Central memory CD8-positive, alpha-beta T cell (primary cell): ENCODE measurements around the gene WDR76.

Experiments
- ATAC-seq: fragments of 150-1000 bp; cut with Tn5 transposase; replicated peaks from 2 replicates; pipeline ENCODE4 v1.10.0; 2022; ENCODE audit warnings: mild to moderate bottlenecking, moderate FRiP score, moderate number of reproducible peaks; ENCODE audit not compliant: poor library complexity, severe bottlenecking; ENCODE audit errors: extremely low read depth
- DNase-seq, 2 donors: peaks; one replicate each; pipeline ENCODE4 v3.0.0; 2021; ENCODE audit warnings: low spot score in 2 of 2
- H3K27ac Mint-ChIP-seq: one replicate; pipeline ENCODE4 v1.8.0; 2022; ENCODE audit warnings: low read depth, mild to moderate bottlenecking, moderate library complexity, mixed read lengths
- H3K27me3 Mint-ChIP-seq: one replicate; pipeline ENCODE4 v1.8.0; 2022; ENCODE audit warnings: mixed read lengths
- H3K36me3 Mint-ChIP-seq: one replicate; pipeline ENCODE4 v1.8.0; 2022; ENCODE audit warnings: mild to moderate bottlenecking, moderate library complexity, mixed read lengths; ENCODE audit not compliant: insufficient read depth
- H3K4me1 Mint-ChIP-seq: one replicate; pipeline ENCODE4 v1.8.0; 2022; ENCODE audit warnings: mixed read lengths
- H3K4me3 Mint-ChIP-seq: one replicate; pipeline ENCODE4 v1.8.0; 2022; ENCODE audit warnings: mild to moderate bottlenecking, moderate library complexity, mixed read lengths
- H3K9me3 Mint-ChIP-seq: one replicate; pipeline ENCODE4 v1.8.0; 2022; ENCODE audit warnings: mixed read lengths

WDR76 gene

GRCh38 chr15:43871835-43872234, 45.0 kb downstream of the WDR76 start:
- Mint-ChIP-seq H3K4me3 (no peak overlapping the region), H3K9me3 (no peaks in the 10 kb centered on the region), H3K27me3 (no peaks in the 10 kb centered on the region), H3K27ac (no peak overlapping the region), H3K36me3 (peaks cover 6% of the 10 kb centered on the region), H3K4me1 (no peaks in the 10 kb centered on the region)
- DNase-seq, result no peak
- ATAC-seq, result no peak

- no peak overlapping the region for H3K27ac Mint-ChIP-seq
- H3K4me3 Mint-ChIP-seq, result no peak overlapping the region
- no peaks in the 10 kb centered on the region for H3K9me3 Mint-ChIP-seq
- DNase-seq (no peak), ATAC-seq (no peak)
- no peaks in the 10 kb centered on the region for H3K27me3 Mint-ChIP-seq
- H3K36me3 Mint-ChIP-seq, result peaks cover 6% of the 10 kb centered on the region
- no peaks in the 10 kb centered on the region for H3K4me1 Mint-ChIP-seq
Observed at GRCh38 chr15:43872416-43873020, 45.7 kb downstream of the WDR76 start.

- Mint-ChIP-seq H3K4me1 (no peaks in the 10 kb centered on the region), H3K27me3 (no peaks in the 10 kb centered on the region), H3K4me3 (no peak overlapping the region), H3K36me3 (peaks cover 7% of the 10 kb centered on the region), H3K9me3 (no peaks in the 10 kb centered on the region), H3K27ac (no peak overlapping the region)
- ATAC-seq, result no peak
- no peak for DNase-seq
Observed at GRCh38 chr15:43873651-43874050, 46.8 kb downstream of the WDR76 start.

GRCh38 chr15:43876872-43877271, 50.1 kb downstream of the WDR76 start:
- H3K36me3 Mint-ChIP-seq, result peaks cover 9% of the 10 kb centered on the region
- DNase-seq, result no peak
- no peaks in the 10 kb centered on the region for H3K4me1 Mint-ChIP-seq
- no peaks in the 10 kb centered on the region for H3K9me3 Mint-ChIP-seq
- H3K27me3 Mint-ChIP-seq, result no peaks in the 10 kb centered on the region
- no peak overlapping the region for H3K27ac Mint-ChIP-seq
- no peak for ATAC-seq
- no peak overlapping the region for H3K4me3 Mint-ChIP-seq

GRCh38 chr15:43877371-43877770, 50.6 kb downstream of the WDR76 start:
- Mint-ChIP-seq H3K27ac (no peak overlapping the region), H3K36me3 (peaks cover 9% of the 10 kb centered on the region), H3K4me3 (no peak overlapping the region), H3K9me3 (no peaks in the 10 kb centered on the region), H3K27me3 (no peaks in the 10 kb centered on the region), H3K4me1 (no peaks in the 10 kb centered on the region)
- ATAC-seq (no peak), DNase-seq (no peak)

- Mint-ChIP-seq H3K27ac (no peak overlapping the region), H3K4me1 (no peaks in the 10 kb centered on the region), H3K36me3 (peaks cover 9% of the 10 kb centered on the region), H3K9me3 (no peaks in the 10 kb centered on the region), H3K4me3 (no peak overlapping the region), H3K27me3 (no peaks in the 10 kb centered on the region)
- no peak for DNase-seq
- ATAC-seq, result no peak
Observed at GRCh38 chr15:43878446-43878845, 51.6 kb downstream of the WDR76 start.

- Mint-ChIP-seq H3K4me1 (no peaks in the 10 kb centered on the region), H3K27me3 (no peaks in the 10 kb centered on the region), H3K4me3 (no peak overlapping the region), H3K9me3 (no peaks in the 10 kb centered on the region), H3K27ac (no peak overlapping the region), H3K36me3 (peaks cover 8% of the 10 kb centered on the region)
- no peak for ATAC-seq
- DNase-seq, result no peak
Observed at GRCh38 chr15:43879386-43880355, 52.9 kb downstream of the WDR76 start.

- Mint-ChIP-seq H3K36me3 (peaks cover 8% of the 10 kb centered on the region), H3K27me3 (no peaks in the 10 kb centered on the region), H3K27ac (no peak overlapping the region), H3K4me1 (no peaks in the 10 kb centered on the region), H3K9me3 (no peaks in the 10 kb centered on the region), H3K4me3 (no peak overlapping the region)
- no peak for ATAC-seq
- DNase-seq, result no peak
Observed at GRCh38 chr15:43880406-43881194, 53.8 kb downstream of the WDR76 start.

- Mint-ChIP-seq H3K36me3 (peaks cover 8% of the 10 kb centered on the region), H3K27me3 (no peaks in the 10 kb centered on the region), H3K27ac (no peak overlapping the region), H3K4me1 (no peaks in the 10 kb centered on the region), H3K4me3 (no peak overlapping the region), H3K9me3 (no peaks in the 10 kb centered on the region)
- DNase-seq, result no peak
- no peak for ATAC-seq
Observed at GRCh38 chr15:43881245-43881644, 54.4 kb downstream of the WDR76 start.

GRCh38 chr15:43881944-43882343, 55.1 kb downstream of the WDR76 start:
- Mint-ChIP-seq H3K36me3 (peaks cover 8% of the 10 kb centered on the region), H3K4me3 (no peak overlapping the region), H3K27me3 (no peaks in the 10 kb centered on the region), H3K27ac (no peak overlapping the region), H3K4me1 (no peaks in the 10 kb centered on the region), H3K9me3 (no peaks in the 10 kb centered on the region)
- ATAC-seq (no peak), DNase-seq (no peak)

GRCh38 chr15:43883571-43883970, 56.8 kb downstream of the WDR76 start:
- Mint-ChIP-seq H3K36me3 (peaks cover 5% of the 10 kb centered on the region), H3K27me3 (no peaks in the 10 kb centered on the region), H3K4me1 (no peaks in the 10 kb centered on the region), H3K4me3 (no peak overlapping the region), H3K27ac (no peak overlapping the region), H3K9me3 (no peaks in the 10 kb centered on the region)
- no peak for DNase-seq
- no peak for ATAC-seq

GRCh38 chr15:43886558-43886957, 59.8 kb downstream of the WDR76 start:
- H3K4me3 Mint-ChIP-seq, result no peak overlapping the region
- no peaks in the 10 kb centered on the region for H3K4me1 Mint-ChIP-seq
- no peaks in the 10 kb centered on the region for H3K9me3 Mint-ChIP-seq
- H3K36me3 Mint-ChIP-seq, result peaks cover 2% of the 10 kb centered on the region
- no peaks in the 10 kb centered on the region for H3K27me3 Mint-ChIP-seq
- no peak overlapping the region for H3K27ac Mint-ChIP-seq
- no peak for ATAC-seq
- DNase-seq, result no peak
